ENCODE measurements around the gene SLC41A1.

SLC41A1 gene

GRCh38 chr1:205785446-205785845 lies 27.6 kb downstream of the SLC41A1 start:
- DNase-seq, result no peak

GRCh38 chr1:205783904-205784303 lies 29.1 kb downstream of the SLC41A1 start:
- no peak for DNase-seq

- no peak for DNase-seq
Observed at GRCh38 chr1:205783433-205783795, 29.6 kb downstream of the SLC41A1 start.

GRCh38 chr1:205782627-205783432 lies 30.2 kb downstream of the SLC41A1 start:
- no peak for DNase-seq

- DNase-seq, result no peak
Observed at GRCh38 chr1:205780335-205780734, 32.7 kb downstream of the SLC41A1 start.

- DNase-seq, result no peak
Observed at GRCh38 chr1:205777994-205778393, 35.0 kb downstream of the SLC41A1 start.

GRCh38 chr1:205775717-205776056 lies 37.3 kb downstream of the SLC41A1 start:
- DNase-seq, result no peak

GRCh38 chr1:205775015-205775716 lies 37.8 kb downstream of the SLC41A1 start, which contains the start of gene RAB29:
Gene RAB29, minus strand, starts transcription at chr1:205775482. Its CDS starts 526 bp downstream, at chr1:205774956.
- peak; percentile 86 for DNase-seq

- peak; percentile 31 for DNase-seq
Observed at GRCh38 chr1:205774198-205775014, 38.6 kb downstream of the SLC41A1 start.

- no peak for DNase-seq
Observed at GRCh38 chr1:205772607-205773032, 40.4 kb downstream of the SLC41A1 start.

- no peak for DNase-seq
Observed at GRCh38 chr1:205770618-205771017, 42.4 kb downstream of the SLC41A1 start.

- no peak for DNase-seq
Observed at GRCh38 chr1:205769641-205770365, 43.2 kb downstream of the SLC41A1 start.

GRCh38 chr1:205767248-205767647 lies 45.8 kb downstream of the SLC41A1 start:
- DNase-seq, result no peak

- no peak for DNase-seq
Observed at GRCh38 chr1:205766570-205766969, 46.4 kb downstream of the SLC41A1 start.

GRCh38 chr1:205766038-205766437 lies 47.0 kb downstream of the SLC41A1 start:
- DNase-seq, result no peak

- DNase-seq, result no peak
Observed at GRCh38 chr1:205764578-205764977, 48.4 kb downstream of the SLC41A1 start.

- DNase-seq, result no peak
Observed at GRCh38 chr1:205763980-205764379, 49.0 kb downstream of the SLC41A1 start.

- DNase-seq, result no peak
Observed at GRCh38 chr1:205760606-205761005, 52.4 kb downstream of the SLC41A1 start.

- no peak for DNase-seq
Observed at GRCh38 chr1:205756552-205756951, 56.4 kb downstream of the SLC41A1 start.

- DNase-seq, result no peak
Observed at GRCh38 chr1:205754857-205755256, 58.1 kb downstream of the SLC41A1 start.

GRCh38 chr1:205751036-205751651 lies 61.9 kb downstream of the SLC41A1 start:
- no peak for DNase-seq
